HL-60/S4 (cell line): ENCODE results near the gene ALOXE3.

Experiments used
- in situ Hi-C: fragments of 300-500 bp; cut with MboI; formaldehyde crosslinking; loops from 2 replicates; pipeline ENCODE4 v1.14.3; 2022; ENCODE audit warnings: low sequenced_read_pairs

ALOXE3 gene

DNA sequence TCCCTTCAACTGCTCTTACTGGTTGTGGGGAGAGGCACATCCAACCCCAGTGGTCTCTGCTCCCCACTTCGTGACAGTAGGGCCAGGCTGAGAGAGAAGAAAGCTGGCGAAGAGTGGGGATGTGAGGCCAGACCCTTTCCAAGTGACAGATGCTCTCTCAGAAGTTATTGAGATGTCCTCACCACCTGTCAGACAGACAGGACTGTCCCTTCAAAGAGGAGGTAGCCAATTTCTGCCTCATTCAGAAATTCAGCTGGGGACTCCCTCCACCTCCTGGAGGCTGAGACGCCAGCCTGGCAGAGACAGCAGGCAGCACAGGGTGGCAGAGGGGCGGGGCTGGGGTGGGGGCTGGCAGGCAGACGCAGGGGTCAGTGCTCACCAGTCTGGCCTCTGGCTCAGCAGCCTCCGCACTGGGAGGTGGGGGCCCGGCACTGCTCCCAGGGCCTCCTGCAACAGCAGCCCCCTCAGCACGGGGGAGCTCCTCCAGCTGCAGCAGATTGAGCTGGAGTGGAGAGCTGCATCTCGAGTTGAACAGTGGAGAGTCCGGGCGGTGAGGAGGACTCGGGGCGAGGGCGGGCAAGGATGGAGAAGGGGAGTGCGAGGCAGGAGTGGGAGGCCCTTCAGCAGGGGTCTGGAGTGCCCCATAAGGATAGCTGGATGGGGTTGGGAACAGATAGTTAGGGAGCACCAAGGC, 24.7 kb upstream of the ALOXE3 start:
- in situ Hi-C loops: no loop called here

DNA sequence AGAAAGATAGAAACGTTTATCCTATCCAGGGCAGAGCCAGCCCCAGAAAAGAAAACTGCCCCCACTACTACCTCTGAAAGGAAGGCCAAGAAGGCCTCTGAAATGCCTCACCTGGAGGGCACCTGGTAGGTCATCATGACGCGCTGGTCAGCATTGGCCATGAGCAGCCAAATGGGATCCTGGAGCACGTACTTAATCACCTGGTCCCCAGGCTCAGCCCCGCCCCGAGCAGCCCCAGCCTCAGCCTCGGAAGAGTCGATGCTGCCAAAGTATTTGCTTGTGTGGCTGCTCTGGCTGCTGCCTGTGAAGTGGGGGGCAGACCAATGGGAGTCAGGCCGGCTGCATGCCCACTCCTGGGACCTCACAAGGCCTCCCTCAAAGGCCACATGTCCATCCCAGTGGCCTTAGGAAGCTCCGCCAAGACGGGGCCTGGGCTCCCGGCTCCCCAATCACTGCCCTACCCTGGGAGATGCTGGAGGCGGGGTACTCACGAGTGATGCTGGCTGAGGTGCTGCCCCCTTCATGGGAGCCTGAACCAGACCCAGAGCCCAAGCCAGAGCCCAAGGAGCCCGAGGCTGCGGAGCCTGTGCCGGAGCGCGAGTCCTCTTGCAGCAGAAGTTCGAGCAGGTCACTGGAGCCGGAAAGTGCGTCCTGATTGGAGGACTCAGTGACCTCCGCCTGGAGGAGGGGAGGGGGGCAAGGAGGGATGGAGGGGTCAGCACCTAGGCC, 24.0 kb upstream of the ALOXE3 start:
- in situ Hi-C loops: no loop called here

DNA sequence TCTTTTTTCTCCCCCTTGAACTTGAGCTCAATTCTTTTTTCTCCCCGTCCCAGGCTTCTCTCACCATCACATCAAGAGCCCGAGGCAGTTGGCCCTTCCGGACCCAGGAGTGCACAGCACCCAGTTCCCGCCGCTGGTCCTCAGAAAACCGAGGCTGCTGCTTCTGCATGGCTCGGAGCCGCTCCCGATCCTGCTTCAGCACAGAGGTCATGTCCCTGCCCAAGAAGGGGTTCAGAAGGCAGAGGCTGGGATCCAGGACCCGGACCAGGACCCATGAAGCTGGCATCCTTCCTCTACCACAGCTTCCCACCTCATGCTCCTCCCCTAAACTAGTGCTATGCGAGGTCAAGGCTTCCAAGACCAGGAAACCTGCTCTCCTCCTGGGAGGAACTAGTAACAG, 23.4 kb upstream of the ALOXE3 start:
- in situ Hi-C loops: no loop called here

DNA sequence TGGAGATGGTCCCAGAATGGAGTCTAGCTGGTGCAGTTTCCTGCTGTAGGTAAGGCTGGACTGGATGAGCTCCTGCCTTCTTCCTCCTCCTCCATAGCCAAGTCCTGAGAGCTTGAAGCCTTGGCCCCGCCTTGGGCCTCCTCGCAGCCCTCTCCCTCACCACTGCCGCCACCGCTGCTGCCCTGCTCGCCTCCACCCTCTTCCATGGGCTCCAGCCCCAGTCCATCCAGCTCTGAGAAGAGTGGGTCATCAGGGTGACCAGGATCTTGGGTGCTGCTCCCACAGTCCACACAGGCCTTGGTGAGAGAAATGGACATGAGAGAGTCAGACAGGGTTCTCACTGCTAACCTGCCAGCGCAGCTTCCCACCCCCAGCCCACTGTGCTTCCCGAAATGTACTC, 22.7 kb upstream of the ALOXE3 start:
- in situ Hi-C loops: no loop called here

GRCh38 chr17:8140065-8141029, 22.0 kb upstream of the ALOXE3 start:
- in situ Hi-C loops: no loop called here

GRCh38 chr17:8138672-8139371, 20.5 kb upstream of the ALOXE3 start:
- in situ Hi-C loops: no loop called here

GRCh38 chr17:8138374-8138671, 20.0 kb upstream of the ALOXE3 start:
- in situ Hi-C loops: no loop called here

DNA sequence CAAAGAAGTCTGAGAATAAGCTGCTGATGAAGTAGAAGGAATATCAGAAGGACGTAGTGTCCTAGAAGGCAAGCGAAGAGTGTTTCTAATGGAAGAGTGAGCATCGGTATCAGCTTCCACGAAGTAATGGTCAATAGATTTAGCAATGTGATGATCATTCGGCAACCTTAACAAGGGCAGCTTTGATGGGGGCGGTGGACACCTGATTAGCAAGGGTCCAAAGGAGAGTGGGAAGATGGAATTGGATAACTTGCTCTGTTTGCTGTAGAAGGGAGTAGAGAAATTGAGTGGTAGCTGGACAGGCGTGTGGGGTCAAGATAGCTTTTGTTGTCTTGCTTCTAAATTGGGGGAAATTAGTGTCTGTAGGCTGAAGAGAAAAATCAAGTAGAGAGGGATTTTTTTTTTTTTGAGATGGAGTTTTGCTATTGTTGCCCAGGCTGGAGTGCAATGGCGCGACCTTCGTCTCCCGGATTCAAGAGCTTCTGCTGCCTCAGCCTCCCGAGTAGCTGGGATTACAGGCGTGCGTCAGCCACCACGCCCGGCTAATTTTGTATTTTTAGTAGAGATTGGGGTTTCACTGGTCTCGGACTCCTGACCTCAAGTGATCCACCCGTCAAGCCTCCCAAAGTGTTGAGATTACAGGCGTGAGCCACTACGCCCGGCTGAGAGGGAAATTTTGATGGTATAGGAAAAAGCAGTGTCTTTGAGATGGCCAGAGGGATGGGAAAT, 19.5 kb upstream of the ALOXE3 start:
- in situ Hi-C loops: no loop called here

- in situ Hi-C loops: no loop called here
Measured at GRCh38 chr17:8133941-8134340, 15.6 kb upstream of the ALOXE3 start.

DNA sequence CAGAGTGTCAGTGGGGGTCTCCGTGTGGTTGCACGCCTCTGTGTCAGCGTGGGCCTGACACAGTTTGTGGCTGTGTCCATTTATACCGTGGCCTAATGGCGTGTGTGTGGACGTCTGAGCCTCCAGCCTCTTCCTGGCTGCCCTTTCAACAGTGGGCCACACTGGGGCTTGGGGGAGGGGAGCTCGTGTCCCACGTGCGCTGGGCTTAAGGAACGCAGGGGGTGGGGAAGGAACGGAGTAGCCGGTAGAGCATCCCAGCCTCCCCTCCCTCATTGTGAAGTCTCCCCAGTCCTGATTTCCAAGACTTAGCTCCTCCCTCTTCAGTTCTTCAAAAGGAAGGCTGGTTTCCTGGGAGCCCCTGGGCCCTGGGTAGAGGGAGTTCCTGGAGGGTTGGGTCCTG, 15.1 kb upstream of the ALOXE3 start:
- in situ Hi-C loops: no loop called here

DNA sequence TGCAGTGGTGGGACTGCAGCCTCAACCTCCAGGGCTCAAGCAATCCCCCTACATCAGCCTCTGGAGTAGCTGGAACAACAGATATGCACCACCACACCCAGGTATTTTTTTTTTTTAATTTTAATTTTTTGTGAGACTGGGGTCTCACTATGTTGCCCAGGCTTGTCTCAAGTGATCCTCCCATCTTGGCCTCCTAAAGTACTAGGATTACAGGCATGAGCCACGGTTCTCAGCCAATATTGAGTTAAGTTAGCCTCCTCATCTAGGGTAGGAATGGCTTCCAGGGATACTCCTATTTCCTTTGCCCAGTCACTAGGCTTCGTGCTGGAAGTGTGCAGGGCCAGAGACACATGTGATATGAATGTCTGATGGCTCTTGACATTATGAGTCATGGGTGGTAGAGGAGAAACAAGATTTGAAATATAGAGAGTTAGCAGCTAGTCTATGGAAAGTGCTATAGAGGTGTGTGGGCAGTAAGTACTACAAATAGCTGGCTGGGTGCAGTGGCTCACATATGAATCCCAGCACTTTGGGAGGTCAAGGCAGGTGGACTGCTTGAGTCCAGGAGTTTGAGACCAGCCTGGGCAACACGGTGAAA, 13.6 kb upstream of the ALOXE3 start:
- in situ Hi-C loops: no loop called here

- in situ Hi-C loops: no loop called here
Measured at GRCh38 chr17:8128125-8128784, 9.9 kb upstream of the ALOXE3 start.

GRCh38 chr17:8126491-8127066, 8.3 kb upstream of the ALOXE3 start:
- in situ Hi-C loops: no loop called here

- in situ Hi-C loops: no loop called here
Measured at GRCh38 chr17:8125947-8126490, 7.7 kb upstream of the ALOXE3 start.

DNA sequence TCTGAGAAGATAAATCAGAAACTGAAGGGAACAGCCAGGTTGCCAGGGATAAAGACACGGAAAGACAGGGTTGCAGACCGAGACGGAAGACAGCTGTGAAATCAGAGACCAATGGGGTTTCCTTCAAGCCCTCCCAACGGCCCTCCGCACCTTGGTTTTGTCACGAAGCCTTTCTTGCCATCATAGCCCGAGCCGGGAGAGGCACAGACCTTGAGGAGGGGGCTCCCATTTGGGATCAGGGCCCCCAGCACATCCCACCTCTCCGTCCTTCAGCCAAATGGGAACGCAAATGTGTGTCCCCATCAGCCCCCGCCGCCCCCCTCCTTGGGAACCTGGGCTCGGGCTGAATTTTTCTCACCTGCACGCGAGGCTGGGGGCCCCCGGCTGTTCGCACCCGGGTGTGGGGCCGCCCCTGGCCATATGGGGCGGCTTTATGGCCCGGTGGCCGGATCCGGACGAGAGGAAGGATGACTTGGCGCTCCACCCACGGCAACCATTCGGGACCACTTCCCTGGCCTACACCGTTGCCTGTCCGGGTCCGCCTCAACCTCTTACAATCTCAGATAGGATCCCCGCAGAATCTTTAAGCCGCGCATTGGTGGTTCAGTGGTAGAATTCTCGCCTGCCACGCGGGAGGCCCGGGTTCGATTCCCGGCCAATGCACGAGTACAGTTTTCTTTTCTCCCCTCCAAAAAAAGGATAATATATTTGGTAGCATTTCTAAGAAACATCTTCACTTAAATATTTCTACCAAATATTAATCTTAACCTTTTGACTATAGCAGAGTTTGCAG, 7.0 kb upstream of the ALOXE3 start:
- in situ Hi-C loops: no loop called here

DNA sequence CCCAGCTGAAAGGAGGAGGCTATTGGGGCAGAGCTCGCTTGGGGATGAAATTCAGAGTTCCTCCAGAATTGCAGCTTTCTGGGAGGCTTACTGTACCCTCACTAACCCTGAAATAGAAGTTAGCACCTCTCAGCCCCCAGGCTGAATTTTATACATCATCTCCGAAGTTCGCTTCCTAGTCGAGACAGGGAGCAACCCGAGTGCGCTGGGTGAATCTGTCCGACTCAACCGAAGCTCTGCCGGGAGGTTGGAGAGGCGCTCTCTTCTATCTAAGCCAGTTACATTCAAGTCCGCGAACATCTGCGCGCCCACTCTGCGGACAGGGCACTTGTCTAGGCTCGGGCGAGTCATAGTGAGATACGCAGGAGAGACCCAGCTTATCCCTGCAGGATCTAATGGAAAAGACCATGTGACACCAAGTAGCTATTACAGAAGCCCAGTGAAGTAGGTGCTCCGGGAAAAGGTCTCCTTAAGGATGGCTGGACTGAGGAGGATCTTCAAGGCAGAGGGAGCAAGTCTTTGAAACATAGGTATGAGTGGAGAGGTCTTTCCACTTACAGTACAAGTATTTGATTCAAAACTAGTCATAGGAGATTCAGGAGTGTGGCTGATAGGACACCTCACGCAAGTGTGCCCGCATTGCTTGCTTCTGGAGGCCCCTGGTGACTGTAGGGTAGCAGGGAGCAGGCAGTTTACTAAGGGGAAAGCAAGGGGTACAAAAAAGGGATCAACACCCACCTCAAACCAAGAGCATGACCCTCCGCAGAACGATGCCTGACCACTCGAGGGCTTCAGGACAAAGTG, 6.2 kb upstream of the ALOXE3 start:
- in situ Hi-C loops: no loop called here

DNA sequence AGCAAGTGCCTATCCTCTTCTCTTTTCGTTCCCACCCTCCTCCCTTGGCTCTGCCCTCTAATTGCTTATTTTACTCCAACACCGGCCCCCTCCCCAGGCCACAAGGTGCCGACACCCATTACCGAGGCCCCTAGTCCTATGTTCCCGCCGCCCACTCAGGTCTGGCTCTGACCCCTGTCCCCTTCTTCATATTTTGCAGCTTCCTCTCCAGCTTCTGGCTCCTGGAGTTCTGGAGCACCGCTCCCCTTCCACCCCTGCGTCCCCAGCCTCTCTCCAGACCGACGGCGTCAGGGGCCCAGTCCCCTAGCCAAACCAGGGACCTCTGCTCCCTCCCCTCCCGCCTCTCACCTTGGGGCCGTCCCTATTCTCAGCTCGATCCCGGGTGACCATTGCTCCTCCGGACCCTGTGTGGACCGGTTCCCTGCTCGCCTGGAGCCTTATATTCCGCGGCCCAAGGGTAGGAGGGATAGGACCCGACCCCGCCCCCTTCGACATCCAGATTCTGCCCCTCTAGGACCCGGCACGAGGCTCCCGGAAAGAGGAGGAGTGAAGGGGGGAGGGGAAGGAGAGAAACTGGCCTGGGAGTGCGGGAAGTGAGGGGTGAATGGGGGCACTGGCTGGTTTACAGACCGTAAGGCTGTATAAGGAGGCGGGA, 5.5 kb upstream of the ALOXE3 start, which contains the start of gene HES7:
Gene HES7, minus strand, starts transcription at position 412 of the 655 bp plus-strand sequence. Its CDS starts 22 bp downstream, at position 390.
- in situ Hi-C loops: no loop called here
